Stimulated activated effector memory CD8-positive, alpha-beta T cell treated with anti-CD3 and anti-CD28 coated beads, Interleukin-12 subunit alpha, Interleukin-12 subunit beta, amount 100 ng/mL, for 72 hours (primary cell): Measurements from ENCODE around the gene TRMT11.
A peak's percentile ranks its signal among the peaks of the same experiment; 100 is the strongest.

ENCODE experiments used
- ATAC-seq: fragments of 150-1000 bp; cut with Tn5 transposase; 2 replicates; pipeline ENCODE4 v1.10.0; 2021
- DNase-seq, 2 donors: peaks; one replicate each; pipeline ENCODE4 v3.0.0; 2021 to 2022; ENCODE audit warnings: low spot score in 2 of 2
- H3K27ac Mint-ChIP-seq: one replicate; pipeline ENCODE4 v1.8.0; 2022; ENCODE audit warnings: mild to moderate bottlenecking, mixed read lengths
- H3K36me3 Mint-ChIP-seq: one replicate; pipeline ENCODE4 v1.8.0; 2022; ENCODE audit warnings: mild to moderate bottlenecking, mixed read lengths
- H3K4me1 Mint-ChIP-seq: one replicate; pipeline ENCODE4 v1.8.0; 2022; ENCODE audit warnings: mixed read lengths
- H3K4me3 Mint-ChIP-seq: one replicate; pipeline ENCODE4 v1.8.0; 2022; ENCODE audit warnings: mild to moderate bottlenecking, mixed read lengths
- H3K9me3 Mint-ChIP-seq: one replicate; pipeline ENCODE4 v1.8.0; 2022; ENCODE audit warnings: mixed read lengths

Gene TRMT11

GRCh38 chr6:125951323-125951722 is 35.0 kb upstream of the TRMT11 start:
- peaks cover 6% of the 10 kb centered on the region for H3K4me1 Mint-ChIP-seq
- no peaks in the 10 kb centered on the region for H3K36me3 Mint-ChIP-seq
- DNase-seq: no peak
- ATAC-seq: no peak
- no peak overlapping the region for H3K4me3 Mint-ChIP-seq
- no peaks in the 10 kb centered on the region for H3K9me3 Mint-ChIP-seq
- H3K27ac Mint-ChIP-seq: no peak overlapping the region

- Mint-ChIP-seq H3K4me3 (no peak overlapping the region), H3K27ac (no peak overlapping the region), H3K4me1 (peaks cover 6% of the 10 kb centered on the region), H3K9me3 (no peaks in the 10 kb centered on the region), H3K36me3 (no peaks in the 10 kb centered on the region)
- DNase-seq (no peak), ATAC-seq (no peak)
Observed at GRCh38 chr6:125952764-125953501, 33.4 kb upstream of the TRMT11 start.

- H3K36me3 Mint-ChIP-seq: no peaks in the 10 kb centered on the region
- no peaks in the 10 kb centered on the region for H3K9me3 Mint-ChIP-seq
- ATAC-seq (no peak), DNase-seq (no peak)
- H3K4me3 Mint-ChIP-seq: no peak overlapping the region
- no peak overlapping the region for H3K27ac Mint-ChIP-seq
- peaks cover 6% of the 10 kb centered on the region for H3K4me1 Mint-ChIP-seq
Observed at GRCh38 chr6:125953502-125953875, 32.9 kb upstream of the TRMT11 start.

- DNase-seq (no peak), ATAC-seq (no peak)
- Mint-ChIP-seq H3K36me3 (no peaks in the 10 kb centered on the region), H3K4me3 (no peak overlapping the region), H3K9me3 (no peaks in the 10 kb centered on the region), H3K27ac (no peak overlapping the region), H3K4me1 (peaks cover 6% of the 10 kb centered on the region)
Observed at GRCh38 chr6:125954735-125955339, 31.5 kb upstream of the TRMT11 start.

GRCh38 chr6:125955973-125956372 is 30.4 kb upstream of the TRMT11 start:
- peaks cover 6% of the 10 kb centered on the region for H3K4me1 Mint-ChIP-seq
- H3K36me3 Mint-ChIP-seq: no peaks in the 10 kb centered on the region
- no peak overlapping the region for H3K27ac Mint-ChIP-seq
- H3K9me3 Mint-ChIP-seq: no peaks in the 10 kb centered on the region
- no peak overlapping the region for H3K4me3 Mint-ChIP-seq
- ATAC-seq (no peak), DNase-seq (no peak)

GRCh38 chr6:125956506-125957390 is 29.6 kb upstream of the TRMT11 start, which contains the start of gene HINT3:
TSS of gene HINT3 (plus strand) at chr6:125956770. CDS start at chr6:125956978, 208 bp downstream.
- Mint-ChIP-seq H3K27ac (no peak within 1 kb of the TSS), H3K4me1 (peaks cover 6% of the 10 kb centered on the region), H3K4me3 (no peak within 1 kb of the TSS), H3K9me3 (no peaks in the 10 kb centered on the region), H3K36me3 (no peaks in the 10 kb centered on the region)
- DNase-seq: peak; percentile 98 to 99
- ATAC-seq: peak; percentile 96

- Mint-ChIP-seq H3K4me3 (no peak overlapping the region), H3K36me3 (no peaks in the 10 kb centered on the region), H3K9me3 (no peaks in the 10 kb centered on the region), H3K4me1 (peaks cover 6% of the 10 kb centered on the region), H3K27ac (no peak overlapping the region)
- no peak for ATAC-seq
- DNase-seq: no peak
Observed at GRCh38 chr6:125957391-125957693, 29.0 kb upstream of the TRMT11 start.

GRCh38 chr6:125957845-125958244 is 28.5 kb upstream of the TRMT11 start:
- H3K36me3 Mint-ChIP-seq: no peaks in the 10 kb centered on the region
- H3K27ac Mint-ChIP-seq: no peak overlapping the region
- no peak for ATAC-seq
- H3K4me3 Mint-ChIP-seq: no peak overlapping the region
- DNase-seq: no peak
- no peaks in the 10 kb centered on the region for H3K9me3 Mint-ChIP-seq
- peaks cover 6% of the 10 kb centered on the region for H3K4me1 Mint-ChIP-seq

GRCh38 chr6:125959041-125959440 is 27.3 kb upstream of the TRMT11 start:
- Mint-ChIP-seq H3K27ac (no peak overlapping the region), H3K9me3 (no peaks in the 10 kb centered on the region), H3K4me3 (no peak overlapping the region), H3K4me1 (peaks cover 14% of the 10 kb centered on the region), H3K36me3 (no peaks in the 10 kb centered on the region)
- DNase-seq (no peak), ATAC-seq (no peak)

GRCh38 chr6:125961117-125961516 is 25.2 kb upstream of the TRMT11 start:
- no peak overlapping the region for H3K4me3 Mint-ChIP-seq
- H3K4me1 Mint-ChIP-seq: peaks cover 14% of the 10 kb centered on the region
- DNase-seq: no peak
- H3K27ac Mint-ChIP-seq: no peak overlapping the region
- no peaks in the 10 kb centered on the region for H3K9me3 Mint-ChIP-seq
- no peak for ATAC-seq
- H3K36me3 Mint-ChIP-seq: no peaks in the 10 kb centered on the region

GRCh38 chr6:125962900-125963497 is 23.3 kb upstream of the TRMT11 start:
- DNase-seq (no peak), ATAC-seq (no peak)
- H3K9me3 Mint-ChIP-seq: no peaks in the 10 kb centered on the region
- H3K36me3 Mint-ChIP-seq: peaks cover 16% of the 10 kb centered on the region
- no peak overlapping the region for H3K27ac Mint-ChIP-seq
- peaks cover 14% of the 10 kb centered on the region for H3K4me1 Mint-ChIP-seq
- H3K4me3 Mint-ChIP-seq: no peak overlapping the region

- Mint-ChIP-seq H3K9me3 (no peaks in the 10 kb centered on the region), H3K27ac (no peak overlapping the region), H3K4me3 (no peak overlapping the region), H3K36me3 (peaks cover 24% of the 10 kb centered on the region), H3K4me1 (peaks cover 14% of the 10 kb centered on the region)
- DNase-seq (no peak), ATAC-seq (no peak)
Observed at GRCh38 chr6:125963817-125964216, 22.5 kb upstream of the TRMT11 start.

- no peak overlapping the region for H3K4me3 Mint-ChIP-seq
- DNase-seq (no peak), ATAC-seq (no peak)
- H3K4me1 Mint-ChIP-seq: peaks cover 14% of the 10 kb centered on the region
- no peaks in the 10 kb centered on the region for H3K9me3 Mint-ChIP-seq
- H3K27ac Mint-ChIP-seq: no peak overlapping the region
- peaks cover 35% of the 10 kb centered on the region for H3K36me3 Mint-ChIP-seq
Observed at GRCh38 chr6:125966569-125966968, 19.8 kb upstream of the TRMT11 start.

GRCh38 chr6:125968493-125968892 is 17.8 kb upstream of the TRMT11 start:
- Mint-ChIP-seq H3K9me3 (no peaks in the 10 kb centered on the region), H3K4me1 (peaks cover 8% of the 10 kb centered on the region), H3K27ac (no peak overlapping the region), H3K36me3 (peaks cover 49% of the 10 kb centered on the region), H3K4me3 (no peak overlapping the region)
- no peak for ATAC-seq
- no peak for DNase-seq

GRCh38 chr6:125970760-125971159 is 15.6 kb upstream of the TRMT11 start:
- no peak overlapping the region for H3K27ac Mint-ChIP-seq
- no peak for DNase-seq
- peaks cover 5% of the 10 kb centered on the region for H3K4me1 Mint-ChIP-seq
- peaks cover 68% of the 10 kb centered on the region for H3K36me3 Mint-ChIP-seq
- ATAC-seq: no peak
- no peaks in the 10 kb centered on the region for H3K9me3 Mint-ChIP-seq
- H3K4me3 Mint-ChIP-seq: no peak overlapping the region
